Naive thymus-derived CD4-positive, alpha-beta T cell (primary cell): ENCODE results near the gene GRK7. TPM values are rescaled to one million over a fixed set of nuclear protein-coding genes. Genes with fewer than 3 reads are reported as not detected.

ENCODE experiments used
- ATAC-seq: fragments of 150-1000 bp; cut with Tn5 transposase; 2 replicates; pipeline ENCODE4 v1.10.0; 2021; ENCODE audit warnings: mild to moderate bottlenecking, moderate library complexity
- CTCF ChIA-PET: fragments of 350-600 bp; sonication (Branson Sonifier 250); formaldehyde crosslinking; loops from one replicate; lab custom pipeline; 2021; ENCODE audit warnings: antibody characterized with exemption; lab: Charles Lee
- POLR2A ChIA-PET: fragments of 350-600 bp; sonication (Branson Sonifier 250); formaldehyde crosslinking; loops from one replicate; lab custom pipeline; 2021; ENCODE audit warnings: antibody characterized with exemption, inconsistent platforms; lab: Charles Lee
- DNase-seq, 9 donors: peaks; one replicate each; pipeline versions ENCODE4 v3.0.0 to v3.0.0-alpha.2; 2020 to 2022; ENCODE audit warnings: mixed read lengths in 1 of 9
- H3K27ac ChIP-seq: one replicate; pipeline ENCODE4 v1.7.0; 2013; ENCODE audit warnings: mild to moderate bottlenecking, low read depth, low read length, moderate library complexity
- H3K27me3 ChIP-seq, 2 donors: one replicate each; pipeline ENCODE4 v1.7.0; 2013; ENCODE audit warnings: low read length in 2 of 2, mild to moderate bottlenecking in 2 of 2, moderate library complexity in 2 of 2; ENCODE audit not compliant: control insufficient read depth in 2 of 2, insufficient read depth in 2 of 2
- H3K36me3 ChIP-seq, 3 experiments: 1 replicate in 2 of 3; 2 replicates in 1 of 3; pipeline ENCODE4 v1.7.0; 2013; ENCODE audit warnings: low read length in 3 of 3, mild to moderate bottlenecking in 3 of 3, moderate library complexity in 1 of 3; ENCODE audit not compliant: insufficient read depth in 3 of 3, control insufficient read depth in 2 of 3
- H3K4me1 ChIP-seq, 2 donors: one replicate each; pipeline ENCODE4 v1.7.0; 2013; ENCODE audit warnings: low read length in 2 of 2, mild to moderate bottlenecking in 2 of 2, moderate library complexity in 1 of 2; ENCODE audit not compliant: control insufficient read depth in 2 of 2, insufficient read depth in 2 of 2
- H3K4me3 ChIP-seq: 2 replicates; pipeline ENCODE4 v1.7.0; 2013; ENCODE audit warnings: mild to moderate bottlenecking, low read length
- H3K9me3 ChIP-seq, 3 experiments: 1 replicate in 2 of 3; 2 replicates in 1 of 3; pipeline ENCODE4 v1.7.0; 2013; ENCODE audit warnings: low read length in 3 of 3; ENCODE audit not compliant: control insufficient read depth in 2 of 3
- H3K27ac Mint-ChIP-seq, 9 donors: one replicate each; pipeline ENCODE4 v1.8.0; 2020 to 2022; ENCODE audit warnings: mixed read lengths in 9 of 9, mild to moderate bottlenecking in 8 of 9, moderate library complexity in 5 of 9, inconsistent platforms in 2 of 9
- H3K27me3 Mint-ChIP-seq, 5 donors: one replicate each; pipeline ENCODE4 v1.8.0; 2021 to 2022; ENCODE audit warnings: mixed read lengths in 5 of 5, mild to moderate bottlenecking in 1 of 5
- H3K36me3 Mint-ChIP-seq, 5 donors: one replicate each; pipeline ENCODE4 v1.8.0; 2020 to 2022; ENCODE audit warnings: mixed read lengths in 5 of 5, mild to moderate bottlenecking in 3 of 5, inconsistent platforms in 1 of 5
- H3K4me1 Mint-ChIP-seq, 7 donors: one replicate each; pipeline ENCODE4 v1.8.0; 2020 to 2022; ENCODE audit warnings: mixed read lengths in 7 of 7, mild to moderate bottlenecking in 3 of 7, inconsistent platforms in 1 of 7
- H3K4me3 Mint-ChIP-seq, 10 donors: one replicate each; pipeline ENCODE4 v1.8.0; 2020 to 2022; ENCODE audit warnings: mild to moderate bottlenecking in 10 of 10, mixed read lengths in 10 of 10, moderate library complexity in 6 of 10, inconsistent platforms in 2 of 10
- H3K9me3 Mint-ChIP-seq, 11 donors: one replicate each; pipeline ENCODE4 v1.8.0; 2020 to 2022; ENCODE audit warnings: mixed read lengths in 11 of 11, mild to moderate bottlenecking in 4 of 11, inconsistent platforms in 1 of 11, moderate library complexity in 1 of 11
- intact Hi-C, 2 donors: fragments of 100-400 bp; cut with micrococcal nuclease; formaldehyde crosslinking; loops; one replicate each; pipeline ENCODE4 v1.15.1; 2023
- polyA plus RNA-seq, 2 donors: library from polyadenylated mRNA; unstranded; fragments of 300-500 nt; fragmentation: Illumina TruSeq; gene quantifications; one replicate each; pipeline ENCODE4 v1.2.3, GENCODE V29; 2021
- total RNA-seq, 6 experiments: library from RNA in 5 of 6; stranded (reverse) in 5 of 6; gene quantifications; 1 replicate in 5 of 6; 2 replicates in 1 of 6; pipeline ENCODE4 v1.2.3 and lab custom pipeline; 2021 to 2026

GRK7 gene
- total and polyA plus RNA-seq, 7 experiments from 2014 or later, result 0.13 to 0.27 (median 0.15) TPM; not detected in 2

DNA sequence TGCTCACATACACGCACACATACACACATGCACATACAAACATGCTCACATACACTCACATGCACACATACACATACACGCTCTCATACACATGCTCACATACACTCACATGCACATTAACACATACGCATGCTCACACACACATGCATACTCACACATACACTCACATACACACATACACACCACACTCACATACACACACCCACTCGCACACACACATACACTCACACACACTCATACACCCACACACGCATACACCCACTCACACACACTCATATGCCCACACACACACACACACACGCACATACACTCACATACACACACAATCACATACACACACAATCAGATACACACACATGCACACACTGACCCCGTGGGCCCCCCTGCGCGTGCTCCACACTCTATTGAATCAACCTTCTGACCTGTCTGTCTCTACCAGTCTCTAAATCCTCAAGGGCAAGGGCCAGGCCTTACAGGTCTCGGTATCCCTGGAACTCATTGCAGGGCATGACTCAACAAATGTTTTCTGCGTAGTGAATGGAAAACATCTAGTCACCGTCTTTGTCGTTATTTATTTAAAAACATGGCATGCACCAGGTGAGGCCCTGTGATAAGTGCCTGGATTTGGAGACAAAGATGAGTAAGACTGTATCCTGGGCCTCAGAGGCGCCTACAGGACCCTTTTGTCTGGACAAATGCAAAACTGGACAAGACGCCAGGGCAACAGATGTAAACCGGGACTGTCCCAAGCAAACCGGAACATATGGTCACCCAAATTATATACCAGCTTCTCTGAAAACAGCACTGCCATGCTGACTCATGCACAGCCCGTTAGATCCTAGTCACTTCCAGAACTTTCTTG, 41.8 kb downstream of the GRK7 start:
- ChIA-PET POLR2A (no interaction called here), CTCF (no interaction called here)
- peaks cover 0 to 5% (median under 1%) of the 10 kb centered on the region in 7 donors for H3K4me1 Mint-ChIP-seq
- no peaks in the 10 kb centered on the region for H3K27me3 ChIP-seq
- no peak for DNase-seq
- no peaks in the 10 kb centered on the region for H3K36me3 ChIP-seq
- H3K36me3 Mint-ChIP-seq, result peaks cover 0 to 3% (median 0%) of the 10 kb centered on the region in 5 donors
- intact Hi-C loops, result no loop called here
- H3K27me3 Mint-ChIP-seq, result peaks cover 0 to 16% (median 0%) of the 10 kb centered on the region in 5 donors
- no peaks in the 10 kb centered on the region for H3K4me1 ChIP-seq
- no peak overlapping the region for H3K4me3 ChIP-seq
- H3K9me3 ChIP-seq, result no peaks in the 10 kb centered on the region
- no peak overlapping the region for H3K27ac Mint-ChIP-seq
- no peak overlapping the region for H3K4me3 Mint-ChIP-seq
- H3K27ac ChIP-seq, result no peak overlapping the region
- ATAC-seq, result no peak
- H3K9me3 Mint-ChIP-seq, result peaks cover 0 to 7% (median 1%) of the 10 kb centered on the region in 11 donors

DNA sequence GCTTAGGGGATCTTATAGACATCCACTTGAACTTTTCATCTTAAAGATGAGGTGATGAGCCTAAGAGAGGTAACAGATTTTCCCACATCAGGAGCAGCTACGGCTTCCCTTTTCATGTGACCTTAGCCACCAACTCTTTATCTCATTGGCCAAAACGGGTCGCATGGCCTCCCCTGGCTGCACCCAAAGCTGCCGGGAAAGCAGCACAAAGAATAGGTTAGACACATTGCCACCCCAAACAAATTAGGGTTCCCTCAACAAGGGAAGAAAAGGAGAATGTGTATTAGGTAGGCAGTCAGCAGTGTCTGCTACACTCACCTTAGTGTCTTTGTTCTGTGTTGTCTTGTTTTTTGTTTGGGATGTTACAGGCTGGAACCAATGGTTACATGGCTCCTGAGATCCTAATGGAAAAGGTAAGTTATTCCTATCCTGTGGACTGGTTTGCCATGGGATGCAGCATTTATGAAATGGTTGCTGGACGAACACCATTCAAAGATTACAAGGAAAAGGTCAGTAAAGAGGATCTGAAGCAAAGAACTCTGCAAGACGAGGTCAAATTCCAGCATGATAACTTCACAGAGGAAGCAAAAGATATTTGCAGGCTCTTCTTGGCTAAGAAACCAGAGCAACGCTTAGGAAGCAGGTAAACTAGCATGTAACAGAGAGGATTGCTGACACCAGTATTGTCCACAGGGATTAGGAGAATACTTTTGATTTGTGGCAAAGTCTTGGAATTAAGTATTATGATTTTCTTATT, 44.2 kb downstream of the GRK7 start:
- POLR2A ChIA-PET, result no interaction called here

DNA sequence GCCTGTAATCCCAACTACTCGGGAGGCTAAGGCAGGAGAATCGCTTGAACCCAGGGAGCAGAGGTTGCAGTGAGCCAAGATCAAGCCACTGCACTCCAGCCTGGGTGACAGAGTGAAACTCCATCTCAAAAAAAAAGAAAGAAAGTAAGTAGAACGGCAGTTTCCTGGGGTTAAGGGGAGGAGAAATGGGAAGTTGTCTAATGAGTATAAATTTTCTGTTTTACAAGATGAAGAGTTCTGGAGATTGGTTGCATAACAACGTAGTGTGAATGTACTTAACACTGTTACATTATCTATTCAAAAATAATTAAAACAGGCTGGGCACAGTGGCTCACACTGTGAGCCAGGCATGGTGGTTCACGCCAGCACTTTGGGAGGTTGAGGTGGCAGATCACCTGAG, 45.4 kb downstream of the GRK7 start:
- Mint-ChIP-seq H3K27ac (no peak overlapping the region), H3K4me1 (peaks cover 0 to 5% (median 0%) of the 10 kb centered on the region in 7 donors), H3K4me3 (no peak overlapping the region), H3K27me3 (peaks cover 0 to 7% (median 0%) of the 10 kb centered on the region in 5 donors), H3K36me3 (no peaks in the 10 kb centered on the region), H3K9me3 (no peaks in the 10 kb centered on the region)
- no peaks in the 10 kb centered on the region for H3K9me3 ChIP-seq
- DNase-seq, result no peak
- H3K36me3 ChIP-seq, result no peaks in the 10 kb centered on the region
- no peaks in the 10 kb centered on the region for H3K27me3 ChIP-seq
- CTCF ChIA-PET, result no interaction called here
- H3K4me1 ChIP-seq, result no peaks in the 10 kb centered on the region
- intact Hi-C loops, result no loop called here
- H3K27ac ChIP-seq, result no peak overlapping the region
- H3K4me3 ChIP-seq, result no peak overlapping the region
- POLR2A ChIA-PET, result no interaction called here
- no peak for ATAC-seq

More for the DNA sequence above, 44.2 kb downstream of the GRK7 start:
- Mint-ChIP-seq H3K9me3 (no peaks in the 10 kb centered on the region), H3K27me3 (peaks cover 0 to 12% (median 0%) of the 10 kb centered on the region in 5 donors), H3K4me3 (no peak overlapping the region), H3K4me1 (peaks cover 0 to 5% (median 0%) of the 10 kb centered on the region in 7 donors), H3K27ac (no peak overlapping the region), H3K36me3 (no peaks in the 10 kb centered on the region)
- Histone ChIP-seq H3K9me3 (no peaks in the 10 kb centered on the region), H3K36me3 (no peaks in the 10 kb centered on the region), H3K4me1 (no peaks in the 10 kb centered on the region), H3K4me3 (no peak overlapping the region), H3K27me3 (no peaks in the 10 kb centered on the region), H3K27ac (no peak overlapping the region)
- ATAC-seq (no peak), DNase-seq (no peak)
- intact Hi-C loops, result no loop called here
- CTCF ChIA-PET, result no interaction called here

- no peak overlapping the region for H3K27ac ChIP-seq
- no peaks in the 10 kb centered on the region for H3K36me3 ChIP-seq
- POLR2A ChIA-PET, result no interaction called here
- H3K4me3 ChIP-seq, result no peak overlapping the region
- no peaks in the 10 kb centered on the region for H3K9me3 ChIP-seq
- H3K36me3 Mint-ChIP-seq, result peaks cover 0 to 2% (median 0%) of the 10 kb centered on the region in 5 donors
- no peak overlapping the region for H3K4me3 Mint-ChIP-seq
- peaks cover 0 to 4% (median under 1%) of the 10 kb centered on the region in 11 donors for H3K9me3 Mint-ChIP-seq
- intact Hi-C loops, result no loop called here
- no peak overlapping the region for H3K27ac Mint-ChIP-seq
- H3K27me3 Mint-ChIP-seq, result peaks cover 0 to 11% (median 0%) of the 10 kb centered on the region in 5 donors
- no peaks in the 10 kb centered on the region for H3K4me1 ChIP-seq
- peaks cover 0 to 5% (median 0%) of the 10 kb centered on the region in 7 donors for H3K4me1 Mint-ChIP-seq
- ATAC-seq, result no peak
- no peak for DNase-seq
- CTCF ChIA-PET, result no interaction called here
- no peaks in the 10 kb centered on the region for H3K27me3 ChIP-seq
Observed at GRCh38 chr3:141810161-141810560, 47.0 kb downstream of the GRK7 start.

- intact Hi-C loops, result no loop called here
- no peaks in the 10 kb centered on the region for H3K27me3 ChIP-seq
- no peak overlapping the region for H3K4me3 ChIP-seq
- ChIA-PET CTCF (no interaction called here), POLR2A (no interaction called here)
- DNase-seq (no peak), ATAC-seq (no peak)
- H3K27ac ChIP-seq, result no peak overlapping the region
- Mint-ChIP-seq H3K4me1 (peaks cover 0 to 5% (median 0%) of the 10 kb centered on the region in 7 donors), H3K9me3 (peaks cover 0 to 14% (median 7%) of the 10 kb centered on the region in 11 donors), H3K27ac (no peak overlapping the region), H3K4me3 (no peak overlapping the region), H3K27me3 (peaks cover 0 to 20% (median 0%) of the 10 kb centered on the region in 5 donors), H3K36me3 (peaks cover 0 to 6% (median 0%) of the 10 kb centered on the region in 5 donors)
- H3K4me1 ChIP-seq, result no peaks in the 10 kb centered on the region
- H3K9me3 ChIP-seq, result no peaks in the 10 kb centered on the region
- no peaks in the 10 kb centered on the region for H3K36me3 ChIP-seq
Observed at GRCh38 chr3:141811348-141811747, 48.1 kb downstream of the GRK7 start.

DNA sequence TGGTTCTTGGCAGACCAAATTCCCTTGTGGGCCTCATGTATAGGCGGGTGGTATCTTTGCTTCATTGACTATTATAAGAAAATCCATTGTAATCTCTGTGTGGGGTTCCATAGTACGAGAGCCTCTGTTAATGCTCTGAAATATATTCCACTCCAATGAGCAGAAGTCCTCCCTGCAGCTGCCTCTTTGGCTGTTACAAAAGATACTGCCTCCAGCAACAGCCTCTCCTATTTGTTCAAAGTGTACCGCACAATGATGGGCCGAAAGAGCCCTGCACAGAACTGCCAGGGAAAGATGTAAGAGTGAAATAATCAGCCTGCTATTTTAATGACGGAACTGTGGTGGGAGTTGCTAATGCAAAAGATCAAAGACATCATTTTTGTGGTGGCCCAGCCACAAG, 48.9 kb downstream of the GRK7 start:
- H3K9me3 ChIP-seq, result no peaks in the 10 kb centered on the region
- DNase-seq (no peak), ATAC-seq (no peak)
- H3K4me1 Mint-ChIP-seq, result peaks cover 0 to 7% (median 0%) of the 10 kb centered on the region in 7 donors
- ChIA-PET CTCF (no interaction called here), POLR2A (interaction anchor here (1.5 kb wide), 1 partner anchor 15 kb away, joined by 6 read pairs; no protein-coding TSS in a partner anchor)
- H3K36me3 ChIP-seq, result no peaks in the 10 kb centered on the region
- no peak overlapping the region for H3K27ac ChIP-seq
- no peaks in the 10 kb centered on the region for H3K4me1 ChIP-seq
- H3K27ac Mint-ChIP-seq, result peak overlapping the region in 1 of 9 donors; percentile 4
- intact Hi-C loops, result no loop called here
- H3K27me3 ChIP-seq, result no peaks in the 10 kb centered on the region
- peaks cover 0 to 6% (median 0%) of the 10 kb centered on the region in 5 donors for H3K36me3 Mint-ChIP-seq
- peaks cover 0 to 14% (median 7%) of the 10 kb centered on the region in 11 donors for H3K9me3 Mint-ChIP-seq
- no peak overlapping the region for H3K4me3 ChIP-seq
- peaks cover 0 to 26% (median 0%) of the 10 kb centered on the region in 5 donors for H3K27me3 Mint-ChIP-seq
- H3K4me3 Mint-ChIP-seq, result no peak overlapping the region
